AG04449 (cell line): ENCODE data around the gene AFF2.

ENCODE experiments used
- CTCF ChIA-PET: fragments of 350-600 bp; formaldehyde crosslinking; extraction: SDS; loops from one replicate; lab custom pipeline; 2021; ENCODE audit warnings: antibody characterized with exemption; lab: Yijun Ruan, JAX
- POLR2A ChIA-PET: fragments of 400-600, 350-600 bp; formaldehyde crosslinking; extraction: SDS; loops from one replicate; lab custom pipeline; 2020; ENCODE audit warnings: antibody characterized with exemption, inconsistent platforms; lab: Yijun Ruan, JAX
- DNase-seq: peaks from one replicate; pipeline ENCODE4 v3.0.0-alpha.2; 2010; ENCODE audit warnings: low read depth, low spot score
- H3K4me3 ChIP-seq: 2 replicates; pipeline ENCODE4 v1.5.1; 2011; ENCODE audit warnings: low read depth, mild to moderate bottlenecking, control low read depth, low read length
- CTCF ChIP-seq: IDR thresholded peaks from one replicate; pipeline ENCODE4 v1.5.1; 2011; ENCODE audit warnings: mild to moderate bottlenecking, moderate library complexity, low read length, control low read depth, inconsistent platforms; ENCODE audit not compliant: insufficient read depth; ENCODE audit errors: missing control alignments

Gene AFF2

GRCh38 chrX:148611993-148612392 lies 111.6 kb downstream of the AFF2 start:
- no peak for TF ChIP-seq CTCF
- no peak for DNase-seq
- POLR2A ChIA-PET: no interaction called here

GRCh38 chrX:148612431-148612830 lies 112.0 kb downstream of the AFF2 start:
- no peak overlapping the region for H3K4me3 ChIP-seq
- no peak for DNase-seq
- ChIA-PET CTCF (no interaction called here), POLR2A (no interaction called here)
- TF ChIP-seq CTCF: no peak

More at GRCh38 chrX:148611993-148612392, 111.6 kb downstream of the AFF2 start:
- CTCF ChIA-PET: no interaction called here
- no peak overlapping the region for H3K4me3 ChIP-seq

GRCh38 chrX:148613636-148614035 lies 113.2 kb downstream of the AFF2 start:
- ChIA-PET CTCF (no interaction called here), POLR2A (no interaction called here)
- no peak overlapping the region for H3K4me3 ChIP-seq
- TF ChIP-seq CTCF: no peak
- no peak for DNase-seq

GRCh38 chrX:148615491-148615890 lies 115.1 kb downstream of the AFF2 start:
- no peak for DNase-seq
- POLR2A ChIA-PET: no interaction called here
- no peak for TF ChIP-seq CTCF
- H3K4me3 ChIP-seq: no peak overlapping the region
- CTCF ChIA-PET: no interaction called here

GRCh38 chrX:148618470-148619445 lies 118.3 kb downstream of the AFF2 start:
- POLR2A ChIA-PET: no interaction called here
- no peak for TF ChIP-seq CTCF

GRCh38 chrX:148620023-148620422 lies 119.6 kb downstream of the AFF2 start:
- DNase-seq: no peak
- ChIA-PET POLR2A (no interaction called here), CTCF (no interaction called here)
- TF ChIP-seq CTCF: no peak
- H3K4me3 ChIP-seq: no peak overlapping the region

More at GRCh38 chrX:148618470-148619445, 118.3 kb downstream of the AFF2 start:
- CTCF ChIA-PET: no interaction called here
- no peak overlapping the region for H3K4me3 ChIP-seq
- no peak for DNase-seq
